Measurements from ENCODE around the gene GAGE12C.
"Not testable (repeated sequence)": the region's sequence is repeated elsewhere in the genome, so short reads cannot be mapped to it uniquely, and the experiment has no call there.

Gene GAGE12C, protein sequence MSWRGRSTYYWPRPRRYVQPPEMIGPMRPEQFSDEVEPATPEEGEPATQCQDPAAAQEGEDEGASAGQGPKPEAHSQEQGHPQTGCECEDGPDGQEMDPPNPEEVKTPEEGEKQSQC

DNA sequence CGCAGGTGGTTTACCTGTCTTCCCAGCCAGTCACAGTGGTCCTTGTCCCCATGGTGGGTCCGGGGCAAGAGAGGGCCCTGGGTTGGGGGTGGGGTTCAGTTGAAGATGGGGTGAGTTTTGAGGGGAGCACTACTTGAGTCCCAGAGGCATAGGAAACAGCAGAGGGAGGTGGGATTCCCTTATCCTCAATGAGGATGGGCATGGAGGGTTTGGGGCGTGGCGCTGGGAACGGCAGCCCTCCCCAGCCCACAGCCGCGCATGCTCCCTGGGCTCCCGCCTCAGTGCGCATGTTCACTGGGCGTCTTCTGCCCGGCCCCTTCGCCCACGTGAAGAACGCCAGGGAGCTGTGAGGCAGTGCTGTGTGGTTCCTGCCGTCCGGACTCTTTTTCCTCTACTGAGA lies at the start of gene GAGE12C:
TSS of gene GAGE12C (plus strand) at position 301 of the 400 bp plus-strand sequence. CDS start 1,155 bp downstream, outside the sequence.
- not testable (repeated sequence) for DNase-seq

DNA sequence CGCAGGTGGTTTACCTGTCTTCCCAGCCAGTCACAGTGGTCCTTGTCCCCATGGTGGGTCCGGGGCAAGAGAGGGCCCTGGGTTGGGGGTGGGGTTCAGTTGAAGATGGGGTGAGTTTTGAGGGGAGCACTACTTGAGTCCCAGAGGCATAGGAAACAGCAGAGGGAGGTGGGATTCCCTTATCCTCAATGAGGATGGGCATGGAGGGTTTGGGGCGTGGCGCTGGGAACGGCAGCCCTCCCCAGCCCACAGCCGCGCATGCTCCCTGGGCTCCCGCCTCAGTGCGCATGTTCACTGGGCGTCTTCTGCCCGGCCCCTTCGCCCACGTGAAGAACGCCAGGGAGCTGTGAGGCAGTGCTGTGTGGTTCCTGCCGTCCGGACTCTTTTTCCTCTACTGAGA lies 9.5 kb downstream of the GAGE12C start, which contains the start of gene GAGE12D:
TSS of gene GAGE12D (plus strand) at position 301 of the 400 bp plus-strand sequence. CDS start 1,155 bp downstream, outside the sequence.
- not testable (repeated sequence) for DNase-seq

DNA sequence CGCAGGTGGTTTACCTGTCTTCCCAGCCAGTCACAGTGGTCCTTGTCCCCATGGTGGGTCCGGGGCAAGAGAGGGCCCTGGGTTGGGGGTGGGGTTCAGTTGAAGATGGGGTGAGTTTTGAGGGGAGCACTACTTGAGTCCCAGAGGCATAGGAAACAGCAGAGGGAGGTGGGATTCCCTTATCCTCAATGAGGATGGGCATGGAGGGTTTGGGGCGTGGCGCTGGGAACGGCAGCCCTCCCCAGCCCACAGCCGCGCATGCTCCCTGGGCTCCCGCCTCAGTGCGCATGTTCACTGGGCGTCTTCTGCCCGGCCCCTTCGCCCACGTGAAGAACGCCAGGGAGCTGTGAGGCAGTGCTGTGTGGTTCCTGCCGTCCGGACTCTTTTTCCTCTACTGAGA lies 19.0 kb downstream of the GAGE12C start, which contains the start of gene GAGE12E:
TSS of gene GAGE12E (plus strand) at position 301 of the 400 bp plus-strand sequence. CDS start 1,155 bp downstream, outside the sequence.
- DNase-seq: not testable (repeated sequence)

DNA sequence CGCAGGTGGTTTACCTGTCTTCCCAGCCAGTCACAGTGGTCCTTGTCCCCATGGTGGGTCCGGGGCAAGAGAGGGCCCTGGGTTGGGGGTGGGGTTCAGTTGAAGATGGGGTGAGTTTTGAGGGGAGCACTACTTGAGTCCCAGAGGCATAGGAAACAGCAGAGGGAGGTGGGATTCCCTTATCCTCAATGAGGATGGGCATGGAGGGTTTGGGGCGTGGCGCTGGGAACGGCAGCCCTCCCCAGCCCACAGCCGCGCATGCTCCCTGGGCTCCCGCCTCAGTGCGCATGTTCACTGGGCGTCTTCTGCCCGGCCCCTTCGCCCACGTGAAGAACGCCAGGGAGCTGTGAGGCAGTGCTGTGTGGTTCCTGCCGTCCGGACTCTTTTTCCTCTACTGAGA lies 28.6 kb downstream of the GAGE12C start, which contains the start of gene GAGE12F:
TSS of gene GAGE12F (plus strand) at position 301 of the 400 bp plus-strand sequence. CDS start 1,155 bp downstream, outside the sequence.
- DNase-seq: not testable (repeated sequence)

DNA sequence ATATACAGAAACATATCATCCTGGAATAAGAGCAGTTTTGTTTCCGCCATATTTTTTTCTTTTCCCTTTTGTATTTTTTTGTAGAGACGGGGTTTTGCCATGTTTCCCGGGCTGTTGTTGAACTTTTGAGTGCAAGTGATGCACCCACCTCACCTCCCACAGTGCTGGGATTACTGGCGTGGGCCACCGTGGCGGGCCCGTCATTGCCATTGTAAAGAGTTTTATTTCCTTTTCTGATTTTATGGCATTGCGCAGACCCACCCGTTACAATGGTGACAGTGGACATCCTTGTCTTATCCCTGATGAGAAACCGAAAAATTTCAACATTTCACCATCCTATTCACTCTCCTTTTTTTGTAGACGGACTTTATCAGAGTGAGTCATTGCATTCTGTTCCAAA lies 36.8 kb downstream of the GAGE12C start:
- DNase-seq: not testable (repeated sequence)

DNA sequence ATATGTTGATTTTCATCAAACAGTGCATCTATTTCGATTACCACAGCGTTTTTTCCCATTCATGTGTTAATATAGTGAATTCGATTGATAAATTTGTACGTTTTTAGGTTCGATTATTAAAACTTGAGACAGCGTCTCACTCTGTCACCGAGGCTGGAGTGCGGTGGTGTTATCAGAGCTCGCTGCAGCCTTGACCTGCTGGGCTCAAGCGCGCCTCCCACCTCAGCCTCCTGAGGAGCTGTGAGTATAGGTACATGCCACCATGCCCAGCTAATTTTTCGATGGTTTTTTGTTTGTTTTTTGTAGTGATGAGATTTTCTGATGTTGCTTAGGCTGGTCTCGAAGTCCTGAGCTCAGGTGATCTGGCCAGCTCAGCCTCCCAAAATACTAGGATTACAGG lies 37.2 kb downstream of the GAGE12C start:
- not testable (repeated sequence) for DNase-seq

DNA sequence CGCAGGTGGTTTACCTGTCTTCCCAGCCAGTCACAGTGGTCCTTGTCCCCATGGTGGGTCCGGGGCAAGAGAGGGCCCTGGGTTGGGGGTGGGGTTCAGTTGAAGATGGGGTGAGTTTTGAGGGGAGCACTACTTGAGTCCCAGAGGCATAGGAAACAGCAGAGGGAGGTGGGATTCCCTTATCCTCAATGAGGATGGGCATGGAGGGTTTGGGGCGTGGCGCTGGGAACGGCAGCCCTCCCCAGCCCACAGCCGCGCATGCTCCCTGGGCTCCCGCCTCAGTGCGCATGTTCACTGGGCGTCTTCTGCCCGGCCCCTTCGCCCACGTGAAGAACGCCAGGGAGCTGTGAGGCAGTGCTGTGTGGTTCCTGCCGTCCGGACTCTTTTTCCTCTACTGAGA lies 38.1 kb downstream of the GAGE12C start, which contains the start of gene GAGE12G:
TSS of gene GAGE12G (plus strand) at position 301 of the 400 bp plus-strand sequence. CDS start 1,155 bp downstream, outside the sequence.
- not testable (repeated sequence) for DNase-seq

DNA sequence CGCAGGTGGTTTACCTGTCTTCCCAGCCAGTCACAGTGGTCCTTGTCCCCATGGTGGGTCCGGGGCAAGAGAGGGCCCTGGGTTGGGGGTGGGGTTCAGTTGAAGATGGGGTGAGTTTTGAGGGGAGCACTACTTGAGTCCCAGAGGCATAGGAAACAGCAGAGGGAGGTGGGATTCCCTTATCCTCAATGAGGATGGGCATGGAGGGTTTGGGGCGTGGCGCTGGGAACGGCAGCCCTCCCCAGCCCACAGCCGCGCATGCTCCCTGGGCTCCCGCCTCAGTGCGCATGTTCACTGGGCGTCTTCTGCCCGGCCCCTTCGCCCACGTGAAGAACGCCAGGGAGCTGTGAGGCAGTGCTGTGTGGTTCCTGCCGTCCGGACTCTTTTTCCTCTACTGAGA lies 47.7 kb downstream of the GAGE12C start, which contains the start of gene GAGE12H:
TSS of gene GAGE12H (plus strand) at position 301 of the 400 bp plus-strand sequence. CDS start 1,155 bp downstream, outside the sequence.
- DNase-seq: not testable (repeated sequence)
